AG04450 (cell line): ENCODE data around the gene TGFA. TPM values are rescaled to one million over a fixed set of nuclear protein-coding genes. Genes with fewer than 3 reads are reported as not detected.
"Not testable (repeated sequence)": the region's sequence is repeated elsewhere in the genome, so short reads cannot be mapped to it uniquely, and the experiment has no call there.

ENCODE experiments used
- CTCF ChIA-PET: fragments of 300-600, 350-600 bp; formaldehyde crosslinking; extraction: SDS; loops from one replicate; lab custom pipeline; 2022; ENCODE audit warnings: antibody characterized with exemption, inconsistent platforms; lab: Charles Lee
- POLR2A ChIA-PET: fragments of 350-600 bp; formaldehyde crosslinking; extraction: SDS; loops from one replicate; lab custom pipeline; 2021; ENCODE audit warnings: antibody characterized with exemption, inconsistent platforms; lab: Yijun Ruan, JAX
- DNase-seq: peaks from one replicate; pipeline ENCODE4 v3.0.0-alpha.2; 2011; ENCODE audit warnings: low read depth, low spot score
- H3K27ac ChIP-seq: one replicate; pipeline ENCODE4 v1.5.1; 2012; ENCODE audit warnings: low read depth, low read length, control low read depth
- H3K27me3 ChIP-seq: one replicate; pipeline ENCODE4 v1.6.0; 2012; ENCODE audit warnings: low read length; ENCODE audit not compliant: control insufficient read depth, insufficient read depth
- H3K4me3 ChIP-seq: 2 replicates; pipeline ENCODE4 v1.5.1; 2011; ENCODE audit warnings: mild to moderate bottlenecking, low read depth, low read length, control low read depth
- H3K9me3 ChIP-seq: 2 replicates; pipeline ENCODE4 v1.5.1; 2012; ENCODE audit warnings: low read length; ENCODE audit not compliant: control insufficient read depth, insufficient read depth
- CTCF ChIP-seq: IDR thresholded peaks from 2 replicates; pipeline ENCODE4 v1.5.1; 2011; ENCODE audit warnings: low read depth, low read length, control low read depth, inconsistent platforms
- polyA plus RNA-seq: library from polyadenylated mRNA; depleted of rRNA; stranded (reverse); fragments of >200 nt; gene quantifications from 2 replicates; pipeline ENCODE4 v1.2.3, GENCODE V29; 2011

The TGFA gene
- polyA plus RNA-seq, 1 experiment = not detected

- H3K9me3 ChIP-seq = no peaks in the 10 kb centered on the region
- TF ChIP-seq CTCF = no peak
- H3K4me3 ChIP-seq = no peak overlapping the region
- no peaks in the 10 kb centered on the region for H3K27me3 ChIP-seq
- CTCF ChIA-PET = no interaction called here
- DNase-seq = no peak
- POLR2A ChIA-PET = no interaction called here
- H3K27ac ChIP-seq = no peak overlapping the region
These were observed 83.7 kb downstream of the TGFA start for GRCh38 chr2:70469961-70470360.

GRCh38 chr2:70469435-70469834 is 84.2 kb downstream of the TGFA start:
- H3K27me3 ChIP-seq = no peaks in the 10 kb centered on the region
- ChIA-PET CTCF (no interaction called here), POLR2A (no interaction called here)
- H3K27ac ChIP-seq = no peak overlapping the region
- no peak overlapping the region for H3K4me3 ChIP-seq
- DNase-seq = no peak
- H3K9me3 ChIP-seq = no peaks in the 10 kb centered on the region
- TF ChIP-seq CTCF = no peak

- POLR2A ChIA-PET = no interaction called here
- no peak overlapping the region for H3K27ac ChIP-seq
- no peak for DNase-seq
- TF ChIP-seq CTCF = no peak
- CTCF ChIA-PET = no interaction called here
- H3K4me3 ChIP-seq = no peak overlapping the region
- no peaks in the 10 kb centered on the region for H3K9me3 ChIP-seq
- H3K27me3 ChIP-seq = no peaks in the 10 kb centered on the region
These were observed 84.7 kb downstream of the TGFA start for GRCh38 chr2:70468878-70469277.

GRCh38 chr2:70467831-70468779 is 85.5 kb downstream of the TGFA start:
- Histone ChIP-seq H3K4me3 (no peak overlapping the region), H3K27me3 (no peaks in the 10 kb centered on the region), H3K9me3 (no peaks in the 10 kb centered on the region), H3K27ac (no peak overlapping the region)
- TF ChIP-seq CTCF = no peak
- POLR2A ChIA-PET = no interaction called here
- CTCF ChIA-PET = no interaction called here
- no peak for DNase-seq

- H3K27me3 ChIP-seq = no peaks in the 10 kb centered on the region
- H3K9me3 ChIP-seq = no peaks in the 10 kb centered on the region
- DNase-seq = no peak
- CTCF ChIA-PET = no interaction called here
- no peak for TF ChIP-seq CTCF
- H3K4me3 ChIP-seq = no peak overlapping the region
- POLR2A ChIA-PET = no interaction called here
- H3K27ac ChIP-seq = no peak overlapping the region
These were observed 86.4 kb downstream of the TGFA start for GRCh38 chr2:70467237-70467636.

GRCh38 chr2:70466647-70467046 is 87.0 kb downstream of the TGFA start:
- H3K9me3 ChIP-seq, CTCF ChIA-PET: not testable (repeated sequence)

More at GRCh38 chr2:70466647-70467046, 87.0 kb downstream of the TGFA start:
- H3K4me3 ChIP-seq, DNase-seq, H3K27ac ChIP-seq, POLR2A ChIA-PET, H3K27me3 ChIP-seq: not testable (repeated sequence)
